ENCODE data around the gene HPS4. TPM values are rescaled to one million over a fixed set of nuclear protein-coding genes. Genes with fewer than 3 reads are reported as not detected.

HPS4 gene
- total and polyA plus RNA-seq, 2 donors (not counting 1 experiment from before 2014, with no cell fraction given), result 23.0 to 37.7 TPM

DNA sequence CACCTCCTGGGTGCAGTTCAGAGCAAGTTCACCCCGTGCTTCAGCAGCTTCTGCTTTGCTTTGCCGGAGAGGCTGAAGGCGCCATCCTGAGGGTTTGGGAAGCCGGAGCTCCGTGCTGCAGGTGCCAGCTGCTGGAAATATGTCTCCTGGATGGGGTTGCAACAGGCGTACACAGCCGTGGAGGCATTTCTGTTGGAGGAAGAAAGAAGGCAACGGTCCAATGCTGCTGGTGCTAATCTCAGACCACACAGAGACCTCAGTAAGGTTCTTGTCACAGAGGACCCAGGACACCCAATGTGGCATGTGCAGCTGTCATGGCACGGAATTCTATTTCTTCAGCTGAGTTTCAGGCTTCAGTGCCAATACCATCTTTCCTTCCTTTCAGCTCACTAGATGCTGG, 30.4 kb downstream of the HPS4 start:
- H3K4me1 ChIP-seq (ENCODE audit: control insufficient read depth, extremely low read depth, insufficient read depth, low read length), result no peaks in the 10 kb centered on the region
- H3K27ac ChIP-seq (ENCODE audit: insufficient read depth, low read length), result no peak overlapping the region
- no peak overlapping the region for H3K4me3 ChIP-seq (replicated peaks in 1 of 4; ENCODE audit: control extremely low read depth in 1 of 4, insufficient read depth in 1 of 4, low read depth in 3 of 4, low read length in 4 of 4)
- no peak overlapping the region for H2AFZ ChIP-seq (ENCODE audit: low read length)
- H3K27me3 ChIP-seq (ENCODE audit: control insufficient read depth, insufficient read depth, low read length), result no peaks in the 10 kb centered on the region
- H3K9me3 ChIP-seq (ENCODE audit: control insufficient read depth, insufficient read depth, low read depth, low read length), result no peaks in the 10 kb centered on the region
- no peak overlapping the region for H3K4me2 ChIP-seq (ENCODE audit: extremely low read depth, insufficient read depth, low read length)
- no peak overlapping the region for H3K9ac ChIP-seq (ENCODE audit: insufficient read depth, low read length)
- no peaks in the 10 kb centered on the region for H4K20me1 ChIP-seq (ENCODE audit: control insufficient read depth, extremely low read depth, insufficient read depth, low read length)
- no peaks in the 10 kb centered on the region for H3K79me2 ChIP-seq (ENCODE audit: control insufficient read depth, insufficient read depth, low read length)
- peaks cover 7% of the 10 kb centered on the region for H3K36me3 ChIP-seq (ENCODE audit: control insufficient read depth, insufficient read depth, low read length)
- TF ChIP-seq EZH2 (IDR thresholded peaks at IDR 0.05; ENCODE audit: low read length, missing control alignments) (no peak), CTCF (conservative IDR thresholded peaks at IDR 0.05 in 1 of 2, IDR thresholded peaks at IDR 0.05 in 1 of 2; ENCODE audit: low read depth in 1 of 2, low read length in 2 of 2) (no peak)
- DNase-seq (ENCODE audit: low read depth in 2 of 2), result no peak

- peaks cover 5% of the 10 kb centered on the region for H3K36me3 ChIP-seq (ENCODE audit: control insufficient read depth, insufficient read depth, low read length)
- no peak overlapping the region for H3K4me3 ChIP-seq (replicated peaks in 1 of 4; ENCODE audit: control extremely low read depth in 1 of 4, insufficient read depth in 1 of 4, low read depth in 3 of 4, low read length in 4 of 4)
- no peak overlapping the region for H2AFZ ChIP-seq (ENCODE audit: low read length)
- H3K4me2 ChIP-seq (ENCODE audit: extremely low read depth, insufficient read depth, low read length), result no peak overlapping the region
- DNase-seq (ENCODE audit: low read depth in 2 of 2), result no peak
- no peak overlapping the region for H3K9ac ChIP-seq (ENCODE audit: insufficient read depth, low read length)
- H3K79me2 ChIP-seq (ENCODE audit: control insufficient read depth, insufficient read depth, low read length), result no peaks in the 10 kb centered on the region
- H3K9me3 ChIP-seq (ENCODE audit: control insufficient read depth, insufficient read depth, low read depth, low read length), result no peaks in the 10 kb centered on the region
- no peaks in the 10 kb centered on the region for H4K20me1 ChIP-seq (ENCODE audit: control insufficient read depth, extremely low read depth, insufficient read depth, low read length)
- H3K27ac ChIP-seq (ENCODE audit: insufficient read depth, low read length), result no peak overlapping the region
- no peaks in the 10 kb centered on the region for H3K4me1 ChIP-seq (ENCODE audit: control insufficient read depth, extremely low read depth, insufficient read depth, low read length)
- H3K27me3 ChIP-seq (ENCODE audit: control insufficient read depth, insufficient read depth, low read length), result no peaks in the 10 kb centered on the region
- TF ChIP-seq EZH2 (IDR thresholded peaks at IDR 0.05; ENCODE audit: low read length, missing control alignments) (no peak), CTCF (conservative IDR thresholded peaks at IDR 0.05 in 1 of 2, IDR thresholded peaks at IDR 0.05 in 1 of 2; ENCODE audit: low read depth in 1 of 2, low read length in 2 of 2) (no peak)
Measured at GRCh38 chr22:26452236-26453016, 31.2 kb downstream of the HPS4 start.

DNA sequence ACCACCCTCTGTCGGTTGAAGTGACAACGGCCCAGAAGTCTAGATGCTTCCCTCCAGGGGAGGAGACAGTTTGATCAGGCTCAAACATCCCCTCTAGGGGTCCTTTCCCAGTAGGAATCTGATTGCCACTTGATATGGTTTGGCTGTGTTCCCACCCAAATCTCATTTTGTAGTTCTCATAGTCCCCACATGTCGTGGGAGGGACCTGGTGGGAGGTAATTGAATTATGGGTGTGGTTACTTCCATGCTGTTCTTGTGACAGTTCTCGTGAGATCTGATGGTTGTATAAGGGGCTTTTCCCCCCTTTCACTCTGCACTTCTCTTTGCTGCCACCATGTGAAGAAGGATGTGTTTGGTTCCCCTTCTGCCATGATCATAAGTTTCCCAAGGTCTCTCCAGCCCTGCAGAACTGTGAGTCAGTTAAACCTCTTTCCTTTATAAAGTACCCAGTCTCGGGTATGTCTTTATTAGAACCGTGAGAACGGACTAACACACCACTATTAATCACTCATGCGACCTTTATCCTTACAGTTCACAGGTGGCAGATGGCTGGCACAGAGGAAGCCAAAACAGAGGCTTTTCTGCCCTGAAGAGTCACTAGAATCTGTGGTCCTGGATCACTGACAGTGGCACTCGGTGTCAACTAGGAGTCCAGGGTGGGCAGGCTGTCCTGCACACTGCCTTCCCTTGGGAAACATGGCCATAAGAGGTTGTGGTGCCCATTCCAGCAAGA, 33.0 kb downstream of the HPS4 start:
- Histone ChIP-seq H3K27ac (ENCODE audit: insufficient read depth, low read length) (no peak overlapping the region), H3K4me1 (ENCODE audit: control insufficient read depth, extremely low read depth, insufficient read depth, low read length) (no peaks in the 10 kb centered on the region), H3K4me3 (replicated peaks in 1 of 4; ENCODE audit: control extremely low read depth in 1 of 4, insufficient read depth in 1 of 4, low read depth in 3 of 4, low read length in 4 of 4) (no peak overlapping the region), H4K20me1 (ENCODE audit: control insufficient read depth, extremely low read depth, insufficient read depth, low read length) (no peaks in the 10 kb centered on the region), H3K36me3 (ENCODE audit: control insufficient read depth, insufficient read depth, low read length) (peaks cover 5% of the 10 kb centered on the region), H3K9me3 (ENCODE audit: control insufficient read depth, insufficient read depth, low read depth, low read length) (no peaks in the 10 kb centered on the region), H2AFZ (ENCODE audit: low read length) (no peak overlapping the region), H3K79me2 (ENCODE audit: control insufficient read depth, insufficient read depth, low read length) (no peaks in the 10 kb centered on the region), H3K27me3 (ENCODE audit: control insufficient read depth, insufficient read depth, low read length) (no peaks in the 10 kb centered on the region), H3K9ac (ENCODE audit: insufficient read depth, low read length) (no peak overlapping the region), H3K4me2 (ENCODE audit: extremely low read depth, insufficient read depth, low read length) (no peak overlapping the region)
- TF ChIP-seq EZH2 (IDR thresholded peaks at IDR 0.05; ENCODE audit: low read length, missing control alignments) (no peak), CTCF (conservative IDR thresholded peaks at IDR 0.05 in 1 of 2, IDR thresholded peaks at IDR 0.05 in 1 of 2; ENCODE audit: low read depth in 1 of 2, low read length in 2 of 2) (no peak)
- DNase-seq (ENCODE audit: low read depth in 2 of 2), result no peak
